ENCODE data around the gene C12orf43. TPM values are rescaled to one million over a fixed set of nuclear protein-coding genes. Genes with fewer than 3 reads are reported as not detected.

C12orf43 gene
- total RNA-seq, 6 donors from 2014 or later, result 12.2 to 19.6 (median 16.0) TPM

DNA sequence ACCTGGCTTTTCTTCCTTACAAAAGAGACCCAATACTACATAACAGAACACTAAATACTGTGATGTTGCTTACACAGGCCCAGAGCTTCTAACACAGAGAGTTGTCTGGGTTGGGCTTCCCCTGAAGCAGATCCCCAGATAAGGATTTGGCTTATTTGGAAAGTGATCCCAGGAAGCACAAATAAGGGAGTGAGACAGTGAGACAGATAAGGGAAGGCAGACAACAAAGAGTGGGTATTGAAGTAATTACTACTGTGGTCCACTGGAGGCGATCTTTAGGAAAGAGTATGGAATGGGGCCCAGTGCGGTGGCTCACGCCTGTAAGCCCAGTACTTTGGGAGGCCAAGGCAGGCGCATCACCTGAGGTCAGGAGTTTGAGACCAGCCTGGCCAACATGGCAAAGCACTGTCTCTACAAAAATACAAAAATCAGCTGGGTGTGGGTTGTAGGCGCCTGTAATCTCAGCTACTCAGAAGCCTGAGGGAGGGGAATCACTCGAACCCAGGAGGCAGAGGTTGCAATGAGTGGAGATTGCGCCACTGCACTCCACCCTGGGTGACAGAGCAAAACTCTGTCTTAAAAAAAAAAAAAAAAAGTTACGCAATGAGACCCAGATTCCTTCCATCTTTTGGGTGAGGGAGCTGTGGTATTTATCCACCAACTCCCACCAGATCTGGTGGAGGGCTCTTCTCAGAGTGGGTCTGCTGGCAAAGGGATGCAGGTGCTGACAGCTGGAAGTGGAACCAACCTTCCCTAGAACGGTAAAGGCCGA lies 10.2 kb upstream of the C12orf43 start:
- ATAC-seq (ENCODE audit: low FRiP score in 2 of 2), result no peak
- Histone ChIP-seq H3K27ac (no peak overlapping the region), H3K36me3 (no peaks in the 10 kb centered on the region), H3K27me3 (no peaks in the 10 kb centered on the region), H3K9me3 (no peaks in the 10 kb centered on the region), H3K4me3 (no peak overlapping the region), H3K4me1 (no peaks in the 10 kb centered on the region)
- peak in 1 of 2 donors; percentile 41 for DNase-seq
- 79 to 84% methylated on average over 10 of the region's 10 CpGs for WGBS, 2 donors
- TF ChIP-seq, protein P1, sequence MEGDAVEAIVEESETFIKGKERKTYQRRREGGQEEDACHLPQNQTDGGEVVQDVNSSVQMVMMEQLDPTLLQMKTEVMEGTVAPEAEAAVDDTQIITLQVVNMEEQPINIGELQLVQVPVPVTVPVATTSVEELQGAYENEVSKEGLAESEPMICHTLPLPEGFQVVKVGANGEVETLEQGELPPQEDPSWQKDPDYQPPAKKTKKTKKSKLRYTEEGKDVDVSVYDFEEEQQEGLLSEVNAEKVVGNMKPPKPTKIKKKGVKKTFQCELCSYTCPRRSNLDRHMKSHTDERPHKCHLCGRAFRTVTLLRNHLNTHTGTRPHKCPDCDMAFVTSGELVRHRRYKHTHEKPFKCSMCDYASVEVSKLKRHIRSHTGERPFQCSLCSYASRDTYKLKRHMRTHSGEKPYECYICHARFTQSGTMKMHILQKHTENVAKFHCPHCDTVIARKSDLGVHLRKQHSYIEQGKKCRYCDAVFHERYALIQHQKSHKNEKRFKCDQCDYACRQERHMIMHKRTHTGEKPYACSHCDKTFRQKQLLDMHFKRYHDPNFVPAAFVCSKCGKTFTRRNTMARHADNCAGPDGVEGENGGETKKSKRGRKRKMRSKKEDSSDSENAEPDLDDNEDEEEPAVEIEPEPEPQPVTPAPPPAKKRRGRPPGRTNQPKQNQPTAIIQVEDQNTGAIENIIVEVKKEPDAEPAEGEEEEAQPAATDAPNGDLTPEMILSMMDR (IDR thresholded peaks at IDR 0.05), result no peak
- TF ChIP-seq POLR2AphosphoS5 (IDR thresholded peaks at IDR 0.05), result no peak
- TF ChIP-seq POLR2A (IDR thresholded peaks at IDR 0.05), result no peak
- no peak for TF ChIP-seq EP300 (IDR thresholded peaks at IDR 0.05)

DNA sequence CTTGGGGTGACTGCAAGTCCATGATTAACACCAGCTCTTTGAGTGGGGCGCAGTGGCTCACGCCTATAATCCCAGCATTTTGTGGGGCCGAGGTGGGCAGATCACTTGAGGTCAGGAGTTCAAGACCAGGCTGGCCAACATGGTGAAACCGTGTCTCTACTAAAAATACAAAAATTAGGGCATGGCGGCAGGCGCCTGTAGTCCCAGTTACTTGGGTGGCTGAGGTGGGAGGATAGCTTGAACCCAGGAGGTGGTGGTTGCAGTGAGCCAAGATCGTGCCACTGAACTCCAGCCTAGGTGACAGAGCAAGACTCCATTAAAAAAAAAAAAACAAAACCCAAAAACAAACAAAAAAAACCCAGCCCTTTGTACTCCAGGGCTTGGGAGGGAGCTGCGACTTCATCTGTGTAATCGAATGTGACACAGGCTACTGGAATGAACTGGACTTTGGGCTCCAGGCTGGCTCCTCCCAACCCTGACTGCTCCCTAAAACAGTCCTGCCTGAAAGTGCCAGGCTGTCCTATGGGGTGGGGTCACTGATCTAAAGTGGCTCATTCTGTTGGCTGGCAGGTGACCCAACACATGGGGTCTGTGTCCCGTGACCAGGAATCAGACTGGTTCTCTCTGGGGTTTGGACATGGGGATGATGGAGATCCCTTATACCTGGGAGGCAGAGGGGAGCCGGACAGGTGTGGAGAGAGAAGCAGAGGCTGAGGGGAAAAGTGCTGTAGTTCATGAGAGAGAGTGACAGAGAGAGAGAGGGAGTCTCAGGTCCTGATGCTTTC lies 9.3 kb upstream of the C12orf43 start:
- no peaks in the 10 kb centered on the region for H3K4me1 ChIP-seq
- 90 to 95% methylated on average over 11 of the region's 11 CpGs for WGBS, 2 donors
- no peaks in the 10 kb centered on the region for H3K9me3 ChIP-seq
- DNase-seq (no peak), ATAC-seq (ENCODE audit: low FRiP score in 2 of 2) (peak in 1 of 2 donors; percentile 17)
- no peak for TF ChIP-seq POLR2A (IDR thresholded peaks at IDR 0.05)
- TF ChIP-seq, protein P1 (IDR thresholded peaks at IDR 0.05), result no peak
- TF ChIP-seq EP300 (IDR thresholded peaks at IDR 0.05), result no peak
- no peak for TF ChIP-seq POLR2AphosphoS5 (IDR thresholded peaks at IDR 0.05)
- no peak overlapping the region for H3K27ac ChIP-seq
- no peak overlapping the region for H3K4me3 ChIP-seq
- H3K36me3 ChIP-seq, result no peaks in the 10 kb centered on the region
- no peaks in the 10 kb centered on the region for H3K27me3 ChIP-seq

GRCh38 chr12:121023799-121024198 lies 7.5 kb upstream of the C12orf43 start:
- Histone ChIP-seq H3K9me3 (no peaks in the 10 kb centered on the region), H3K4me1 (no peaks in the 10 kb centered on the region), H3K27ac (no peak overlapping the region), H3K4me3 (no peak overlapping the region), H3K27me3 (no peaks in the 10 kb centered on the region), H3K36me3 (no peaks in the 10 kb centered on the region)
- ATAC-seq (ENCODE audit: low FRiP score in 2 of 2) (no peak), DNase-seq (no peak)
- WGBS, 2 donors, result 79 to 80% methylated on average over 8 of the region's 8 CpGs
- no peak for TF ChIP-seq POLR2AphosphoS5 (IDR thresholded peaks at IDR 0.05)
- TF ChIP-seq, protein P1 (IDR thresholded peaks at IDR 0.05), result no peak
- TF ChIP-seq EP300 (IDR thresholded peaks at IDR 0.05), result no peak
- no peak for TF ChIP-seq POLR2A (IDR thresholded peaks at IDR 0.05)

DNA sequence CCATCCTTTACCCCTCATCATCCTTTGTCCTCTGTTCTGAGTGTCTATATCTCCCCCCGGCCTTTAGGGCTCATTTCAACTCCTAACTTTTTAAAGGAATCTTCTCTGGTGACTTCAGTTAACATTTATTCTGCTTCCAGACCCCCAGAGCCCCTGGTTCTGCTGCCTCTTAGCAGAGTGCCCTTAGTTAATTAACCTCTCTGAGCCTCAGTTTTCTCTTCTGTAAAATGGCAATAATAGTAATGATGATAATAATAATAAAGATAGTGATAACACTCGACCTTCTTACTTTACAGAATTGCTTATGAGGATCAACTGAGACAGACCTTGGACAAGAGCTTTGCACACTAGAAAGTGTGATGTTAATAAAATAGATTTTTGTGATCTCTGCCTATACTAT lies 6.4 kb upstream of the C12orf43 start:
- no peak overlapping the region for H3K27ac ChIP-seq
- no peak overlapping the region for H3K4me3 ChIP-seq
- no peaks in the 10 kb centered on the region for H3K9me3 ChIP-seq
- H3K4me1 ChIP-seq, result no peaks in the 10 kb centered on the region
- ATAC-seq (ENCODE audit: low FRiP score in 2 of 2) (no peak), DNase-seq (no peak)
- no peak for TF ChIP-seq POLR2AphosphoS5 (IDR thresholded peaks at IDR 0.05)
- no peak for TF ChIP-seq POLR2A (IDR thresholded peaks at IDR 0.05)
- TF ChIP-seq, protein P1 (IDR thresholded peaks at IDR 0.05), result no peak
- TF ChIP-seq EP300 (IDR thresholded peaks at IDR 0.05), result no peak
- WGBS, 2 donors, result 73 to 84% methylated on average over 2 of the region's 2 CpGs
- H3K27me3 ChIP-seq, result no peaks in the 10 kb centered on the region
- no peaks in the 10 kb centered on the region for H3K36me3 ChIP-seq

Measured in upper lobe of left lung (tissue), 6 donors.